Keratinocyte (primary cell): Measurements from ENCODE around the gene LCTL. TPM values are rescaled to one million over a fixed set of nuclear protein-coding genes. Genes with fewer than 3 reads are reported as not detected.

Experiments
- DNase-seq: peaks from one replicate; pipeline ENCODE4 v3.0.0-alpha.2; 2011; ENCODE audit warnings: low read depth, missing footprints, low spot score
- FAIRE-seq: peaks from 2 replicates; lab custom pipeline; 2011; peaks lifted over from hg19 to GRCh38; lab: Jason Lieb, UNC
- H2AFZ ChIP-seq: 2 replicates; pipeline ENCODE4 v1.6.0; 2012; ENCODE audit warnings: low read length, control low read depth, inconsistent platforms; ENCODE audit not compliant: control insufficient read depth
- H3K27ac ChIP-seq: 2 replicates; pipeline ENCODE4 v1.5.1; 2011; ENCODE audit warnings: low read length; ENCODE audit not compliant: control insufficient read depth, insufficient read depth
- H3K27me3 ChIP-seq: 3 replicates; pipeline ENCODE4 v1.6.0; 2011; ENCODE audit warnings: low read length; ENCODE audit not compliant: control insufficient read depth, insufficient read depth; ENCODE audit errors: extremely low read depth
- H3K36me3 ChIP-seq, 2 experiments: 2 replicates in 1 of 2; 3 replicates in 1 of 2; pipeline ENCODE4 v1.5.1; 2011; ENCODE audit warnings: low read length in 2 of 2, mild to moderate bottlenecking in 1 of 2; ENCODE audit not compliant: control insufficient read depth in 2 of 2, insufficient read depth in 2 of 2; ENCODE audit errors: extremely low read depth in 1 of 2
- H3K4me1 ChIP-seq: 3 replicates; pipeline ENCODE4 v1.5.1; 2011; ENCODE audit warnings: low read length; ENCODE audit not compliant: control insufficient read depth, insufficient read depth; ENCODE audit errors: extremely low read depth
- H3K4me2 ChIP-seq: 3 replicates; pipeline ENCODE4 v1.6.0; 2011; ENCODE audit warnings: low read depth, low read length; ENCODE audit not compliant: control insufficient read depth, insufficient read depth; ENCODE audit errors: extremely low read depth
- H3K4me3 ChIP-seq, 3 experiments: fragments of 200-600 bp in 1 of 3; sonication (generic) in 1 of 3; 2 replicates in 2 of 3; 3 replicates in 1 of 3; pipeline ENCODE4 v1.5.1; 2011 to 2016; ENCODE audit warnings: low read length in 3 of 3, mild to moderate bottlenecking in 3 of 3, control low read depth in 2 of 3, inconsistent platforms in 1 of 3, low read depth in 1 of 3, mixed read lengths in 1 of 3, mixed run types in 1 of 3, moderate library complexity in 1 of 3; ENCODE audit not compliant: control insufficient read depth in 2 of 3, insufficient read depth in 2 of 3; ENCODE audit errors: extremely low read depth in 1 of 3
- H3K79me2 ChIP-seq: 2 replicates; pipeline ENCODE4 v1.6.0; 2012; ENCODE audit warnings: low read length; ENCODE audit not compliant: control insufficient read depth, insufficient read depth
- H3K9ac ChIP-seq: 3 replicates; pipeline ENCODE4 v1.6.0; 2011; ENCODE audit warnings: low read length; ENCODE audit not compliant: control insufficient read depth, insufficient read depth; ENCODE audit errors: extremely low read depth
- H3K9me1 ChIP-seq: 3 replicates; pipeline ENCODE4 v1.6.0; 2011; ENCODE audit warnings: low read length; ENCODE audit not compliant: control insufficient read depth, insufficient read depth; ENCODE audit errors: extremely low read depth
- H3K9me3 ChIP-seq: 2 replicates; pipeline ENCODE4 v1.5.1; 2012; ENCODE audit warnings: low read depth, low read length; ENCODE audit not compliant: control insufficient read depth
- H4K20me1 ChIP-seq: 3 replicates; pipeline ENCODE4 v1.6.0; 2011; ENCODE audit warnings: low read length; ENCODE audit not compliant: control insufficient read depth, insufficient read depth; ENCODE audit errors: extremely low read depth
- CTCF ChIP-seq, 3 experiments: IDR thresholded peaks in 1 of 3; conservative IDR thresholded peaks in 1 of 3; optimal IDR thresholded peaks in 1 of 3; 2 replicates in 2 of 3; 3 replicates in 1 of 3; pipeline versions ENCODE3 to v1.5.1; 2011; ENCODE audit warnings: low read length in 3 of 3, mild to moderate bottlenecking in 3 of 3, moderate library complexity in 2 of 3, control low read depth in 1 of 3, inconsistent platforms in 1 of 3; ENCODE audit not compliant: insufficient read depth in 2 of 3; ENCODE audit errors: extremely low read depth in 1 of 3
- EZH2 ChIP-seq: IDR thresholded peaks from one replicate; pipeline ENCODE4 v1.6.1; 2012; ENCODE audit warnings: inconsistent platforms, mild to moderate bottlenecking, low read length, moderate library complexity
- dilution Hi-C: fragments of 300-500 bp; cut with MboI; formaldehyde crosslinking; loops from one replicate; pipeline ENCODE4 v1.7.0; 2020; ENCODE audit warnings: low sequenced_read_pairs; ENCODE audit not compliant: extremely low pct_ligation_motif_present
- polyA plus RNA-seq, 5 experiments: library from polyadenylated mRNA; depleted of rRNA in 3 of 5; stranded (reverse) in 3 of 5; stranded (forward) in 1 of 5; unstranded in 1 of 5; fragments of >200 nt; gene quantifications; 1 replicate in 1 of 5; 2 replicates in 3 of 5; 3 replicates in 1 of 5; pipeline versions ENCODE4 v1.2.1 to v1.2.3, GENCODE V29; 2011 to 2012; ENCODE audit warnings: missing spikeins in 2 of 5, low read depth in 1 of 5, low replicate concordance in 1 of 5

LCTL gene
- polyA plus RNA-seq, 1 donor (not counting 4 experiments of a cell fraction or from before 2014, with no cell fraction given), result 0.38 TPM

- Histone ChIP-seq H3K9ac (no peak overlapping the region), H3K36me3 (peaks cover 0 to 8% of the 10 kb centered on the region in 2 experiments), H3K27ac (no peak overlapping the region), H3K4me2 (no peak overlapping the region), H3K4me1 (no peaks in the 10 kb centered on the region), H2AFZ (no peak overlapping the region), H4K20me1 (no peaks in the 10 kb centered on the region), H3K9me1 (no peaks in the 10 kb centered on the region), H3K4me3 (no peak overlapping the region), H3K27me3 (no peaks in the 10 kb centered on the region), H3K79me2 (no peaks in the 10 kb centered on the region), H3K9me3 (no peaks in the 10 kb centered on the region)
- FAIRE-seq (no peak), DNase-seq (no peak)
- dilution Hi-C loops, result no loop called here
- TF ChIP-seq CTCF (optimal IDR thresholded peaks at IDR 0.05 in 1 of 3, IDR thresholded peaks at IDR 0.05 in 1 of 3, conservative IDR thresholded peaks at IDR 0.05 in 1 of 3; ENCODE audit: extremely low read depth in 1 of 3, insufficient read depth in 2 of 3, low read length in 3 of 3) (no peak), EZH2 (no peak)
Measured at GRCh38 chr15:66545255-66545654, 20.5 kb downstream of the LCTL start.

GRCh38 chr15:66542896-66543295, 22.9 kb downstream of the LCTL start:
- no peak for TF ChIP-seq CTCF (optimal IDR thresholded peaks at IDR 0.05 in 1 of 3, IDR thresholded peaks at IDR 0.05 in 1 of 3, conservative IDR thresholded peaks at IDR 0.05 in 1 of 3; ENCODE audit: extremely low read depth in 1 of 3, insufficient read depth in 2 of 3, low read length in 3 of 3)
- TF ChIP-seq EZH2, result no peak
- H3K9me1 ChIP-seq, result no peaks in the 10 kb centered on the region
- no peak overlapping the region for H3K9ac ChIP-seq
- peaks cover 2 to 15% of the 10 kb centered on the region in 2 experiments for H3K36me3 ChIP-seq
- DNase-seq, result no peak
- no peaks in the 10 kb centered on the region for H3K79me2 ChIP-seq
- no peaks in the 10 kb centered on the region for H3K4me1 ChIP-seq
- H3K27ac ChIP-seq, result no peak overlapping the region
- no peak overlapping the region for H2AFZ ChIP-seq
- H3K9me3 ChIP-seq, result no peaks in the 10 kb centered on the region
- no peaks in the 10 kb centered on the region for H3K27me3 ChIP-seq
- FAIRE-seq, result no peak
- no peaks in the 10 kb centered on the region for H4K20me1 ChIP-seq
- H3K4me2 ChIP-seq, result no peak overlapping the region
- H3K4me3 ChIP-seq, result no peak overlapping the region
- dilution Hi-C loops, result no loop called here
